Measurements from ENCODE around the gene KCNJ16.

Gene KCNJ16

GRCh38 chr17:70070305-70071027, 4.6 kb upstream of the KCNJ16 start:
- no peak for DNase-seq

GRCh38 chr17:70071127-70071526, 3.9 kb upstream of the KCNJ16 start:
- DNase-seq = no peak

DNA sequence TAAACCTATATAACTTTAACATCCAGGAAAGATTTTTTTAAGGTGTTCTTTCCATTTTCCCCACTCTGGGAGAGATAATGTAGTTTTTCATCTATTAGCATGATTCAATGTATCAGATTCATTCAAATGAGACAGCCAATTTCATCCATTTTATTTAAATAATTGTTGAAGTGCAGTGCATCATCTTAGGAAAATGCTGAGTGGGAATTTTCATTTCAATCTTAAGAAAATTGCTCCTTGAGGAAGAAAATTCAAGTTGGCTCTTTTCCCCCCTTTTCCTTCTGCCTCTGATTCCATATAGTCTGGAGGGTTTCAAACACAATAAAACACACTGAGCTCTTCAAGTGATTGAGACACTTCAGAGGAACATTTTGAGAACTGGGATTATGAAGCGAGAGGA, 3.4 kb upstream of the KCNJ16 start:
- DNase-seq = no peak

GRCh38 chr17:70072546-70073309, 2.3 kb upstream of the KCNJ16 start:
- no peak for DNase-seq

DNA sequence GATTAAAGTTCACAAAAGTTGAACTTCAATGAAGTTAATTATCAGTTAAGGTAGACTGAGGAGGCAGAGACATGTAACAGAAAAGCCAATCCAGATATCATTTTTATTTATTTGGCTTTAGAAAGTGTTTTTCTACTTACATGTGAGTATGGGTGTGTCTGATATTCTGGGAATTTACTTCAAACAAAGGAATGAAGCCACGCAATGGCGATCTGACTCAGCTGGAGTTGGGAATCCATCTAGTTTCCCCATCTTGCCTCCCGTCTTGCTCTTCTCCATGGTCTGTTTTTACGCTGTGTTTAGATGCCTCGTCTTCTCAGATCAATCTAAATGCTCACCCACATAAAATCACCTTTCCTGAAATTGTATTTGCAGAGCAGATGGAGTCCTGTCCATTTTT, 1.7 kb upstream of the KCNJ16 start:
- DNase-seq = no peak

- no peak for DNase-seq
These were observed 1.2 kb upstream of the KCNJ16 start for GRCh38 chr17:70073799-70074198.

DNA sequence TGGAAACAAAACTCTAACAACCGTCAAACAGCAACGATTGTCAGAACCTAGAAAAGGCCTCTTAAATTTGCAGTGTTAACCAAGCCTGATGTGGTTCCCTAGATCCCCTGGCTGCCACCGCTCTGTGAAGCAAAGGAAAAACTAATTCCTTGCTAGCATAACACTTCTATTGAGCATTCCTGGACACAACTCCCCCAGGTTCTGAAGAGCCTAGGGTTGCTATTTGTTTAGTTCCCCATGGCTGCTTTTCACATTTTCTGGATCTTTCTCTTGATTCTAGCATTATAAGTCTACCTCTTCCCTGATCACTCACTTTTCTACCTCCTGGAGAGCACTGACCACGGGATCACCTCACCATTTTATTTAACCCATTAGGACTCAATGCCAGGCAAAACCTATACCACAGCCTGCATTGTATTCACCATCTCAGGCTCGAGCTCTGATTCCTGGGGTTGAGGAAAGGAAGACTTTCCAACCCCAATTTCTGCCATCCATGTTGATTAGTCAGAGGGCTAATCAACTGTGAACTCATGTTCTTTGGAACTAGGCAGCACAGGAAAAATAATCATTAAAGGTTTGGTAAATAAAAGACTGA, 692 bp upstream of the KCNJ16 start:
- DNase-seq = no peak

DNA sequence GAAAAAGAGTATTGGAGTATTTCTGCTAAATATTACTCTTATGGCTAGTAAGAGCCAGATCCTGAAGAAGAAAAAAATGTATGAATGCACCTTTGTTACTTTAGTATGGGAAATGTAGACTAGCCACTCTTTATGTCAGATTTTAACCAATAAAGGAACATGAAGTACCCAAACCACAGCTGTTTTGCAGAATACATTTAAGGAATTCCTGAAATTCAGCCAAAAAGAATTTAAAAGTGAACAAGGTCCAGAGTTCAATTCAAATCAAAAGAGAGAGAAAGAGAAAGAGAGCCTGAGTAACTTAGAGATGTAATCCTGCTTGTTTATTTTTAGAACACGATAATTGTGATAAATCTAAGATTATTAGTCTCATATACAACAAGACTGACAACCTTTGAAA, 1.2 kb downstream of the KCNJ16 start:
- DNase-seq = no peak

DNA sequence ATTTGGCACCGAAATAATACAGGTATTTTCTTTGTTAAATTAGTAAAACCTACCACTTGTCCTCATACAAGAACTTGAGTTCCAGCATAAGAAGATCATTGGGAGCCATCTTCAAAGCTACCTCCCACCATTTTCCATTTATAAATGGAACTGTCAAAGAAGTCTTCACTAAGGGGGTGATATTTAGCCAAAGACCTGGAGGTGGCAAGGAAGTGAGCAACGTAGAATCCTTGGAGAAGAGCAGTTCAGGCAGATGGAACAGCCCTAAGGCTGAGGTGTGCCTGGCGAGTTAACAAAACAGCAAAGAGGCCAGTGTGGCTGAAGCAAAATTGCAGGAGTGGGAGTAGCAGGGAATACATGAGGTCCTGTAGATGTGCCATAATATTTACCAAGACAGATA, 1.8 kb downstream of the KCNJ16 start:
- DNase-seq = no peak

GRCh38 chr17:70078549-70078948, 3.5 kb downstream of the KCNJ16 start:
- DNase-seq = no peak

GRCh38 chr17:70078994-70079531, 4.0 kb downstream of the KCNJ16 start:
- no peak for DNase-seq

- no peak for DNase-seq
These were observed 5.7 kb downstream of the KCNJ16 start for GRCh38 chr17:70080541-70081347.

DNA sequence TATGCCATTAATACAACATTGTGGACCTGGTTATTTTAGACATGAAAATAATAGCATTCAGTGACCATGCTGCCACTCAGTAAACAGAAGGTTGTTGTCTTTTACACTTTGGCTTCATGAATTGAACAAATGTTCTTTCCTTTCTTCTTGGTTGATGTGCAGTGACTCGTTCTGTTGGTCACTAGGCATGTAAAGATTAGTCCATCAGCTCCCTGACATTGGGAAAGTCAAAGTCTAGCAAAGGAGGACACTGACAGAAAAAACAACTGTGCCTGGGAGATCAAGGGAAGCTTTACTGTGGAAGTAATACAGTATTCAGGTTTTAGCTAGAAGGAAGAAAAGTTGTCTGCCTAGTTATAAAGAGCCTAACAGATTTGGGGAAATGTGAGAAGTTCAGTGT, 6.9 kb downstream of the KCNJ16 start:
- DNase-seq = no peak

DNA sequence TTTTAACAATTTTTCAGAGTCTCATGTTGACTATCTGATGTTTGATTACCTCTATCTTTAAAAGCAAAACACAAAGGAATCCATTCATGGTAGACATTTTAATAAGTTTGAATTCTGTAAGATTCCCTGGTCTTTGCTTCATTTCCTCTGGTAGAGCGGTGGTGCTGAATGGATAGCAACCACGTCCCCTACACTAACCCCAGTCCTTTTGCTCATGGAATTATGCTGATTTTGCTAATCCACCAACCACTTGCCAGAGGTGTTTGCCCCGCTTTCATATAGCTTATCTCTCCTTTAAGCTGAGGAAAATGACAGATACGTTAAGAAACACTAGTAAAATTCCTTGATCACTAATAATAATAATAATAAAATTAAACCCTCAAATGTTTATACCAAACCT, 9.5 kb downstream of the KCNJ16 start:
- DNase-seq = no peak

- DNase-seq = no peak
These were observed 11.5 kb downstream of the KCNJ16 start for GRCh38 chr17:70086516-70086915.

DNA sequence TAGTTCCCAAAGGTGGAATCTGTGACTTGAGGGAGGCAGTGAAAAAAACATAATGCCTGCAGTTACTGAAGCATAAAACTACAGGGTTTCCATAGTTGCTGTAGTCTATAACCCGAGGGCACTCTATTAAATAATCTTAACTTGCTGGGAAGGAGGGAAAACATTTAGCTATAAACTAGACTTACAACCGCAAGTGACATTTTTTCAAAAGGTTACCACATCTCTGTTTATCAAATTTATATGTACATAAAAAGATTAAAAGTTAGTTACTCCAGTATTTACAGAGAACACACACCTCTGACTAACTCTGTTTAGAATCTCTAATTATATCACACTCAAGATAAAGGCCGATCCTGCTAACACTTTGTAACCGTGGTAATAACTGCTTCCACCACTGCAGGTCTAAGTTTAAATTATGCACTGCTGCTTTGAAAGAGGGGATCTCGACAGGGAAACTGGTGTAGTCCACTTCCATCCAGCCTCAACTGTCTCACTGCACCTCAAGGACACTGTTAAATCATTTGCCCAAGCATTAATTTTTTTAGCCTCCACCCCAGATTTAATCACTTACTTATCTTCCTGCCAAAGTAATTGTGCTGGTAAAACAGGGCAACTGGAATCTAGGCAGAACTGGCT, 14.6 kb downstream of the KCNJ16 start:
- DNase-seq = no peak

GRCh38 chr17:70091005-70091568, 16.1 kb downstream of the KCNJ16 start:
- no peak for DNase-seq

DNA sequence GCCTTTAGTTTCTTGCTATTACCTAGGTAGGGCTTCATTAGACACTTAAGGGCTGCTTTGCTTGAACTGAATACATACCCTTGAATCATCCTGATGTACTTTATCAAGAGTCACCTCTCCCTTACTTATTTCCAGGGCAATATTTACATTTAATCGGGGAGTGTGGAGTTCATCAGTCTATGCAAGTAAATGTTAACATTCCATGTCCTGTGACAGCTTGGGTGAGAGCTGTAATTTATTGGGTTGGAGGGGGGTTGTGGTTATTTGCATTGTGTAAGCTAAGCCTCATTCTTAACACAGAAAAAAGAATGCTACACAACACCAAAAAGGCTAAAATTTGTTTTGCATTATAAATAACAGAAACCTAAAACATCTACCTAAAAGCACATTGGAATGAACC, 16.7 kb downstream of the KCNJ16 start:
- no peak for DNase-seq

DNA sequence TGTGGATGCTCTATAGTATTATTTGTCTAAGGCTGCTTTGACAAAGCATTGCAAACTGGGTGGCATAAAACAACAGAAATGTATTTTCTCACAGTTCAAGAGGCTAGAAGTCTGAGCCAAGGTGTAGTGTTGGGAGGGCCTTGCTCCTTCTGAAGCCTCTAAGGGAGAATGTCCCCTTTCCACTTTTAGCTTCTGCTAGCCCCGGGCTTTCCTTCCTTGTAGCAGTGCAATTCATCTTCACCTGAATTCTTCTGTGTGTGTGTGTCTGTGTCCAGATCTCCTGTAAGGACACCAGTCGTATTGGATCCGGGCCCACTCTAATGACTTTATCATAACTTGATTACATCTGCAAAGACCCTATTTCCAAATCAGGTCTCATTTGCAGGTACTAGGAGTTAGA, 18.1 kb downstream of the KCNJ16 start:
- DNase-seq = no peak

DNA sequence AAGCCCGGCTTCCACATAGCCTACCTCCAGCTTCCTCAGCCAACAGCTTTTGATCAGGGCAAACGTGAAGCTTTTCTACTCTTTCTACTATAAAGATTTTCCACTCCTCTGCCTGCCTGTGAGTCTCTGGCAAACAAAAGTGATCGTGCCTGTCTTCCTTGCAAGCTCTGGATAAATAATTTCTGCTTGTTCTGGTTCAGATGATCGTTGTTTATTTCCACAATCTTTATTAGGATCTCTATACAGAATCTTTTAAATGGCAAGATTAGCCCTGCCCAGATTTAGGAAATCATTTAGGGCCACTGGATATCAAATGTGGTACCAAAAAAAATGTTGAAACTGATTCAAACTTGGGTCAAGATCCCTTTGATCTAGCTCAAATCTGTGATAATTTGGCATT, 20.4 kb downstream of the KCNJ16 start:
- no peak for DNase-seq

DNA sequence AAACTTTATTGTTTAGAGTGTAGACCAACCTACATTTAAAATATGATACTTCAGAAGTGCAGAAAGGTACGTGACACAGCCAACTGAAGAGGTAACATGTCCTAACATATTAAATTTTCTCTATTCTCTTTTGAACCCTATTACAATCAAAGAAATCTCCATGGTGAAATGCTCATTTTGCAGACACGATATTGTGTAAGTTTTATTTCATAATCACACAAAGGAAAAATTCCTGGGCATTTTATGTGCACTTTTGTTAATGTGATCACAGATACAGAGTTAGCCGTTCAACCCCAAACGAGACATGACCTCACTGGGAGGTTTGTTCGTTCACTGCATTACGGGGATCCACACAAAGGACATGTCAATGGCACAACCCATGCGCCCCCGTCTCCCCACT, 21.8 kb downstream of the KCNJ16 start:
- DNase-seq = no peak

GRCh38 chr17:70098030-70098429, 23.0 kb downstream of the KCNJ16 start:
- DNase-seq = no peak
